GM18858 (cell line): Measurements from ENCODE around the gene YWHAQ.

Experiments used
- ATAC-seq: cut with Tn5 transposase; IDR thresholded peaks from one replicate; pipeline ENCODE4 v1.9.1; 2021; ENCODE audit not compliant: unreplicated experiment

Gene YWHAQ

DNA sequence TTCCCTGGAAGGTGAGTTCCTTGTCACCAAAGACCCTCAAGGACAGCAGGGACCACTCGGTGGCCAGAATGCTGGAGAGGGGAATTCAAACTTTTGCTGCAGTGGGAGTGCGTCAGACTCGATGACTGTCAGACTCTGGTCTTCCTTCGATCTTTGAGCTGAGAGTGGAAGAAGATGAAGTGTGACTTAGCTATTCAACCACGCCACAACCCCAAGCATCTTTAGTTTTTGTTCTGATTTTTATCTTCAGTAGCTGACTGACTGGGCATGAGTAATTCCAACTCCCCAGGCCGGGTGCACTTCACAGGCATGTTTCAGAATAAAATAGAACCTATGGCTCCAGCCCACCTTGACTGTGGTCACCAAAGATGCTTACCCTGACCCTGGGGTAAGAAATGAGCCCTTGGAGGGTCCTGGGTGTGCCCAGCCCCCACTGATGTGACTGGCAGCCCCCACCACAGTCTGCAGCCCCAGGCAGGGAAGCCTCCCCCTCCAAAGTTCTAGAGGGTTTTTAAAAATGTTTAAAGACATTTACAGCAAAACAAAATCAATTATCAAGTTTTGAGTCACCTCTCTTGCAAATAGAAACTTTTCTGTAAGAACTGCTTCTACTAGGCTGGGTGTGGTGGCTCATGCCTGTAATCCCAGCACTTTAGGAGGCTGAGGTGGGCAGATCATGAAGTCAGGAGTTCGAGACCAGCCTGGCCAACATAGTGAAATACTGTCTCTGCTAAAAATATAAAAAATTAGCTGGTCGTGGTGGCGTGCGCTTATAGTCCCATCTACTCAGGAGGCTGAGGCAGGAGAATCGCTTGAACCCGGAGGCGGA, 24.9 kb upstream of the YWHAQ start:
- ATAC-seq = peak; percentile 45

DNA sequence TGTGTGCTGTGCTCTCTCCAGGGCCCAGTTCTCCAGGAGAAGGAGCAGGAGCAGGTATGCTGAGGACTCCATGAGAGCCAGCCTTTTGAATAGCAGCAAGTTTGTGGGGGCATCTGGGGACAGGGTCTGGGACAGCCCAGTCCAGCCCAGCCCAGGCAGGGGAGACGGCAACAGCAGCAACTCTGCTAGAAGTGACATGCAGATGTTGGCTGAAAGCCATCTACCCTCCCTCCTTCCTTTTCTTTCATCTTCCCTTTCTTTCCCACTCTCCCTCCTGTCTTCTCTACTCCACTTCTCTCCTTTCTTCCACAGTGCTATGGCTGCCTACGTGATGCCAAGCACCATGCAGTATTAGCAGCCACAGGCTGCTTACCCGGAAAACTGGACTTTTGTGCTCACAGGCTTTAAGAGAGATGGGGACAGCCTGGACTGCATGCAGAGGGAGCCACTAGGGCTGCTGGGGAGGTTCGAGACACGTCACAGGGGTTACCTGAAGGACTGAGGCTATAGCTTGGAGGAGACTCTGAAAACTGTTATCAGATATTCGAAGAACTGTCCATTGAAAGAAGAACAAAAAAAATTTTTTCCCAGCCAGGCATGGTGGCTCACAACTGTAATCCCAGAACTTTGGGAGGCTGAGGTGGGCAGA, 23.8 kb upstream of the YWHAQ start:
- no peak for ATAC-seq

DNA sequence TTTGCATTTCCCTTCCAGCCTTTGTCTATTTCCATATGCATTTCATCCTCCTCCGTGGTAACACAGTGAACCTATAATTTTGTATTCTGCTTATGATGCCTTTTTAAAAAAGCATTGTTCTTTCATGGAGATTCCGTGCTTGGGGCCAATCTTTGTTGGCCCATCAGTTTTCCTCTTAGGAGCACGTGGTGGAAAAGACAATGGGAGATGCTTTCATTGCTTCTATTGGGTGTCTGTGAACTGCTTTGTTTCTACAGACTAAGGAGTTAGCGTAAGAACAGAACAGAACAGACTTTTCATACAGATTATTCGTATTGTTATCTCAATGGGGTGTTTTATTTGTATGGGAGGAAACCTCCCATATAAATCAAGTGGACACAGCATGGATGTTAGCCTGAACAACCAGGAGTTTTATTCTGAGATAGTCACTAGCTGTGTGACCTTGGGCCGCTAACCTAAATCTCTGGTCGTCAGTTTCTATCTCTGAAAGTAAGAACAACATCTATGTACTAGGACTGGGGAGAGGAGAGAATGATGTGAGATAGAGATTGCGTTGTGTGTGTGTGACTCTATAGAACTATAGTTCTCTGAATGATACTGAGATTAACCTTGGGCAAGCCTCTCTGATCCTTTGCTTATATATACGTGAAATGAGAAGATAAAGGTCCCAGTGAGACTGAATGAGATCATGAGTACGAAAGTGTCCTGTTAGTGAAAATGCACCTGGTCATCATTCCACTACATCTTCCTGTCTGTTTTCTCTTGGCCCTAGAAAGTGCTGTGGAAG, 22.9 kb upstream of the YWHAQ start:
- no peak for ATAC-seq

GRCh38 chr2:9652898-9653479, 22.2 kb upstream of the YWHAQ start:
- ATAC-seq = no peak

- ATAC-seq = no peak
These were observed 21.5 kb upstream of the YWHAQ start for GRCh38 chr2:9652267-9652666.

DNA sequence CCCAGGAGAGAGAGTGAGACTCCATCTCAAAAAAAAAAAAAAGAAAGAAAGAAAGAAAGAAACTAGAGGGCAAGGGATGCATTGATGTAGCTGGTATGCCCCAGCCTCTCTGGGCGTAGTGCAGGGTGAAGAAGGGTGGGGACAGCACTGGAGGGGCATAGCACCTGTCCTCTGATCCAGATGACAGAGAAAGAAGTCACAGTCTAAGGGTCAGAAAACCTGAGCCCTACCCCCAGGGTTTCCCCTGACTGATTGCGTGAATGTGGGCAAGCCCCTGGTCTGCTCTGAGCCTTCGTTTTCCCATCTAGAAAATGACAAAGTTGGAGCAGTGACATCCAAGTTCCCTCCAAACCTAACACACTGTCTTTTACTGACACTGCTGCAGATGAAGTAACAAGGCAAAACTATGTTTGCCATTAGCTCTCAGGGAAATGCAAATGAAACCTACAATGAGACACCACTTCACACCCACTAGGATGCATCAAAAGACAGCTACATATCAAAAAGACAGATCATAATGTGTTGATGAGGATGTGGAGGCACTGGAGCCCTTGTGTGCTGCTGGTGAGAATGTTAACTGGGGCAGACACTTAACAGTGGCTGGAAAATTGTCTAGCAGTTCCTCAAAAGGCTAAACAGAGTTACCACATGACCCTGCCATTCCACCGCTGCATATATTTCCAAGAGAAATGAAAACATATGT, 19.5 kb upstream of the YWHAQ start:
- no peak for ATAC-seq

GRCh38 chr2:9649261-9649660, 18.5 kb upstream of the YWHAQ start:
- ATAC-seq = no peak

DNA sequence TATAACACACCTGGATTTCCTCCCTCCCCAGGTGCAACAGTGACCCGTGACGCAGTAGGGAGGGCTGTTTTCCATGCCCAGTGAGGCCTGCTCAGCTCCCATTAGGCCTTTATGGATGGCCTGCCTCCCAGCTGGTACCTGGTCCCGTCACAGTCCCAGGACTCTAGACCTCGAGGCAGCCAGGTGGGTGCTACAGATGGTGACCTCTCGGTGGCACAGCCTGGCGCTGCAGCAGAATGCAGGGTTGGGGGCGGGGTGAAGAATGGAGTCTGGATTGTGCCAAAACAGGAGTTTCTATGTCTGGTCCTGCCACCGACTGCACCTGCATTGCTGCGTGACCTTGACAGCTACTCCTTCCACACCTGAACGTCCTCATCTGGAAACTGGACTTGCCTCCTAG, 18.0 kb upstream of the YWHAQ start:
- no peak for ATAC-seq

DNA sequence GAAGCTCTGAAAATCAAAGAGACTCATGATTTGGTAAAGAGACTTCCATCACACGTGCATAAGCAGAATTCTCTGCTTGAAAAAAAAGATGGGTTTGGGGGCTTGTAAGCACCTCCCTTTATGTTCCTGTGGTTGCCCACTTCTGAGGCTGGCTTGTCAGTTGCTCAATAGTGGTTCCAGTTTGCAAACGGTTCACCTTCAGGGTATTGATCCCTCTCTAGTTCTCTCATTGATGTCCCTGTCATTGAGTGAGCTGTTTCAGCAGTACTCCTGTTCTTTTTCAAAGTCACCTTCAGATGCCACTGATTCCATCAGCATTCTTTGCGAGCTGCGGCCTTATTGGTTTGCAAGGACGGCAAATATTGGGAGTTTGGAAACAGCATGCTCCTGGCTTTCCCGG, 17.1 kb upstream of the YWHAQ start:
- ATAC-seq = no peak

DNA sequence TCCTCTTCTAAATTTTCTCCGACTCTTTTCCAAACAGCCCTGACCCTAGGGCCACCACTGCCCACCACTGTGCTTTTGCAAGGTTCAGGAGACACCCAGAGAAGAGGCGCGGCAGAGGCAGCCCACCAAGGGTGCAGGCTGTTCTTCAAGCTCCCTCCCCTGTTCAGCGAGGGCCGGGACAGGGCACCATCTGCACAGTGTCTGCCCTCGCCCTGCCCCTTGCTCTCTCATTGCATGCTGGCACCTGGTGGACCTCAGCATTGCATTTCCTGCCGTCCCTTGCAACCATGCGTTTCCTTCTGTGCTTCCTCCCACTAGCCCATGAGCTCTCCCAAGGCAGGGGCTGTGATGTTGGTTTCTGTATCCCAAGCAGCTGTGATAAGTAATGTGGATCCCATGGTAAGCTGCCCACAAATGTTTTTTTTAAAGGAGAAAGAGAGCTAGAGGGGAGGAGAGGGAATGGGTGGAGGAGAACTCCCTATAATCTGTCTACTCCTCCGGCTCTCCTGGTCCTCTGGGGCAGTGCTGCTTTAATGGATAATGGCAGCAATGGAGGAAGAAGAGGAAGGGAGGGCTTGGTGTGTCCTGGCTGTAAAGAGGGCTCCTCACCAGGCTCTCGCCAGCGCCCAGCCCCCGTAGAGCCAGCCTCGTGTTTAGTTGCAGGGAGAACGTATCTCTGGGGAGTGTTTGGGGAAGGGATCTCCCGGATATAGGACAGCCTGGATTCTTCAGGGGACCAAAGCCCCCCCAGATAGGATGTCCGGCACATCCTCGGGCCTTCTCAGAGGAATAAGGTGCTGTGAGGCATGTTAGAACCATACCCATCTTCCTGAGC, 15.6 kb upstream of the YWHAQ start:
- ATAC-seq = no peak

DNA sequence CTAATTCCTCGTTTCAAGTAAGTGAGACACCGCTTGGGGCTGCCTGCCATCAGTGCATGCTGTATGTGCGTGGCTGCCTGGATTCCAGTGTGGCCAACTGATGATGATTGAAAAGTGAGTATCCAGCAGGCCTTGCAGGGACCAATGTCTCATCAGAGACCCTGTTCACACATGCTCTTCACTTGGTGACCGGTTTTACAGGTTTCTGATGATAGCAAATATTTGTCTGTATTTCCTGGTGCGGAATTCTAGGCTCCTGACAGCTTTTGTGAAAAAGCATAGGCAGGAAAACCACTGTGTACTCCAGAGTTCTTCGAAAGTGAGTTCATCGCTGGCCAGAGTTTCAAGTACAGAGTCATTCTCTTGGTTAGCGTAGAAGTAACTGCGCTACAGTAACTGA, 13.8 kb upstream of the YWHAQ start:
- ATAC-seq = no peak

- ATAC-seq = no peak
These were observed 13.2 kb upstream of the YWHAQ start for GRCh38 chr2:9644021-9644420.

- no peak for ATAC-seq
These were observed 10.8 kb upstream of the YWHAQ start for GRCh38 chr2:9641641-9642040.

- no peak for ATAC-seq
These were observed 9.8 kb upstream of the YWHAQ start for GRCh38 chr2:9640403-9641104.

- ATAC-seq = no peak
These were observed 9.0 kb upstream of the YWHAQ start for GRCh38 chr2:9639740-9640343.

DNA sequence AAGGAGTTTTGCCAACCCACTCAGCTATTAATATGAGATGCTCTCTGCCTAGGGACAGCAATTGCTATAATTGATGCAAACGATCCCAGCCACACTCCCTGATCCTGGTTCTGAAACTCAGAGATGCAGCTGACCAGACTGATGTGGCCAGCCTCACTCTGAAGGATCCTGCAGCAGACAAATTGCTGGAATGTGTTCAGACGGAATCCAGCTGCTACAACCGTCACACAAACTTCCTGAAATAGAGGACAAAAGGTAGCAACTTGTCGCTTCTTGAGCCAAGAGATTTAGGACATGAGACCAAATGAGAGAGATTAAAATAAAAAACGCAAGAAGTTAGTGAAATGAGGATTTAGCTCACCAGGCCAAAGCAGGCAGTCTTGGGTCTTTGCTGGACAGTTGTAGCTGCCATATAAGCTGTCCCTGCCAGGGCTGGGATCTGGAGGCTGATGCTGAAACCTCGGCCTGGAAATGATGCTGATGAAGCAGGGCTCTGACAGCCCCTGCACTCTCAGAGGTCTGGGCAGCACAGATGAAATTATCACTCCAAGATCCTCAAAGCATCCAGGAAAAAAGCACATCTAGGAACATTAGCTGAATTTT, 8.3 kb upstream of the YWHAQ start:
- no peak for ATAC-seq

DNA sequence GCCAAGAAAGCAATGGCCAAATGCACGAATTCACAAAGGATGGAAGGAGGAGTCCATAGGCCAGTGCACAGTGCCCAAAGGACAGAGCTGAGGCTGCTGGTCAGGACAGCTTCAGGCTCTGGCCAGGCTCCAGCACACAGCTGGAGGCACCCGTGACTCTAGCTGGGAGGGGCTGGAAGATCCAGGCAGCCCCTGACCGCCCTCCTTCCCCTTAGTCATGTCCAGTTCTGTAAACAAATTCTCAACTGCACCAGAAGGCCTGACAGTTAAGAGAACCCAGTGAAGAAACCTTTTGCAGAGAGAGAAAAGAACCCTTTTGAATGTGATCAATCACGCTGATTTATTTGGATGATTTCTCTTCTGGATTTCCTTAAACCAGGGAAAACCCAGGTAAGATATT, 7.7 kb upstream of the YWHAQ start:
- ATAC-seq = no peak

- ATAC-seq = no peak
These were observed 6.5 kb upstream of the YWHAQ start for GRCh38 chr2:9637330-9637729.

DNA sequence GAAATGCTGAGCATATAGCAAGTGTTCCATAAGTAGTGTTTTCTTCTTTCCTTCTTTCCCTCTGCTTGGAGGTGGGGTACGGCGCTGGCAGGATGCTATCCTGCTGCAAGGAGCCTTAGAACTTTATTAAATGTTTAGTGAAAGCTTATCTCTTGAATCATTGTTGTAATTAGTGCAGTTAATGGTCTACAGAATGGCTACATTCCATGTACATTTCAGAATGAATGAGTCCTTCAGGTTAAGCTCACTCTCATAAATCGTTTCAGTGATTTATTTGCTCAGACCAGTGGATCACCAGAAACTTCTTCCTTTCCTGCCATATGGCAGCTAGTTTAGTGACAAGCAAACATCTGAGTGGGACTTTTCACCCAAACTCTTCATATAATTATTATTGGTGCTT, 3.3 kb upstream of the YWHAQ start:
- no peak for ATAC-seq
